Caco-2 (cell line): ENCODE results near the gene CEACAM19. TPM values are rescaled to one million over a fixed set of nuclear protein-coding genes. Genes with fewer than 3 reads are reported as not detected.

Experiments
- BruUV-seq: library from RNA; stranded (reverse); fragments of 400-500 nt; replicated peaks from 2 replicates; lab custom pipeline; 2021; lab: Mats Ljungman, UMichigan
- CTCF ChIA-PET: fragments of 300-600 bp; sonication (Branson Sonifier 250); formaldehyde crosslinking; loops from one replicate; lab custom pipeline; 2022; ENCODE audit warnings: antibody characterized with exemption; lab: Charles Lee
- POLR2A ChIA-PET: fragments of 300-600 bp; sonication (Branson Sonifier 250); formaldehyde crosslinking; loops from one replicate; lab custom pipeline; 2022; ENCODE audit warnings: antibody characterized with exemption; lab: Charles Lee
- DNase-seq, 2 experiments: peaks; one replicate each; pipeline versions ENCODE4 v3.0.0 to v3.0.0-alpha.2; 2020 to 2022
- H3K27me3 ChIP-seq: replicated peaks from 2 replicates; pipeline ENCODE4 v1.6.0; 2011; ENCODE audit warnings: low read length; ENCODE audit not compliant: control insufficient read depth, insufficient read depth
- H3K36me3 ChIP-seq: 2 replicates; pipeline ENCODE4 v1.5.1; 2011; ENCODE audit warnings: low read length; ENCODE audit not compliant: control insufficient read depth, insufficient read depth
- H3K4me1 ChIP-seq: fragments of 250-450 bp; sonication (Bioruptor Pico); 2 replicates; pipeline ENCODE4 v1.5.1; 2020; ENCODE audit warnings: mild to moderate bottlenecking
- H3K4me3 ChIP-seq: 2 replicates; pipeline ENCODE4 v1.5.1; 2011; ENCODE audit warnings: low read depth, mild to moderate bottlenecking, control low read depth, low read length
- H3K9me3 ChIP-seq: fragments of 250-450 bp; sonication (Bioruptor Pico); 2 replicates; pipeline ENCODE4 v1.5.1; 2020; ENCODE audit warnings: mild to moderate bottlenecking, moderate library complexity
- H3K27ac Mint-ChIP-seq: one replicate; pipeline ENCODE4 v1.8.0; 2022; ENCODE audit warnings: mixed read lengths; ENCODE audit not compliant: unreplicated experiment
- H3K27me3 Mint-ChIP-seq: one replicate; pipeline ENCODE4 v1.8.0; 2022; ENCODE audit warnings: mixed read lengths; ENCODE audit not compliant: insufficient read depth, unreplicated experiment
- H3K36me3 Mint-ChIP-seq: one replicate; pipeline ENCODE4 v1.8.0; 2022; ENCODE audit warnings: mild to moderate bottlenecking, mixed read lengths; ENCODE audit not compliant: insufficient read depth, unreplicated experiment
- H3K4me1 Mint-ChIP-seq: one replicate; pipeline ENCODE4 v1.8.0; 2022; ENCODE audit warnings: low read depth, mixed read lengths; ENCODE audit not compliant: unreplicated experiment
- H3K4me3 Mint-ChIP-seq: one replicate; pipeline ENCODE4 v1.8.0; 2022; ENCODE audit warnings: mild to moderate bottlenecking, moderate library complexity, mixed read lengths; ENCODE audit not compliant: unreplicated experiment
- H3K9me3 Mint-ChIP-seq: one replicate; pipeline ENCODE4 v1.8.0; 2022; ENCODE audit warnings: mixed read lengths; ENCODE audit not compliant: unreplicated experiment
- intact Hi-C: fragments of 100-400 bp; cut with micrococcal nuclease; formaldehyde crosslinking; loops from one replicate; pipeline ENCODE4 v1.10.0; 2022; ENCODE audit not compliant: unreplicated experiment
- total RNA-seq: library from RNA; stranded (reverse); gene quantifications from 2 replicates; pipeline ENCODE4 v1.2.3, GENCODE V29; 2022
- TF ChIP-seq, protein P1 (sequence below), 2 experiments: fragments of 200-600 bp in 1 of 2; IDR thresholded peaks; 1 replicate in 1 of 2; 2 replicates in 1 of 2; pipeline versions ENCODE4 v1.5.1 to v1.8.0; 2011 to 2022; ENCODE audit warnings: antibody characterized with exemption in 1 of 2, control low read depth in 1 of 2, inconsistent platforms in 1 of 2, low read depth in 1 of 2, low read length in 1 of 2, mild to moderate bottlenecking in 1 of 2, moderate library complexity in 1 of 2; ENCODE audit not compliant: insufficient read depth in 1 of 2, severe bottlenecking in 1 of 2, unreplicated experiment in 1 of 2

CEACAM19 gene
- total RNA-seq, 1 experiment from 2014 or later: 2.9 TPM

DNA sequence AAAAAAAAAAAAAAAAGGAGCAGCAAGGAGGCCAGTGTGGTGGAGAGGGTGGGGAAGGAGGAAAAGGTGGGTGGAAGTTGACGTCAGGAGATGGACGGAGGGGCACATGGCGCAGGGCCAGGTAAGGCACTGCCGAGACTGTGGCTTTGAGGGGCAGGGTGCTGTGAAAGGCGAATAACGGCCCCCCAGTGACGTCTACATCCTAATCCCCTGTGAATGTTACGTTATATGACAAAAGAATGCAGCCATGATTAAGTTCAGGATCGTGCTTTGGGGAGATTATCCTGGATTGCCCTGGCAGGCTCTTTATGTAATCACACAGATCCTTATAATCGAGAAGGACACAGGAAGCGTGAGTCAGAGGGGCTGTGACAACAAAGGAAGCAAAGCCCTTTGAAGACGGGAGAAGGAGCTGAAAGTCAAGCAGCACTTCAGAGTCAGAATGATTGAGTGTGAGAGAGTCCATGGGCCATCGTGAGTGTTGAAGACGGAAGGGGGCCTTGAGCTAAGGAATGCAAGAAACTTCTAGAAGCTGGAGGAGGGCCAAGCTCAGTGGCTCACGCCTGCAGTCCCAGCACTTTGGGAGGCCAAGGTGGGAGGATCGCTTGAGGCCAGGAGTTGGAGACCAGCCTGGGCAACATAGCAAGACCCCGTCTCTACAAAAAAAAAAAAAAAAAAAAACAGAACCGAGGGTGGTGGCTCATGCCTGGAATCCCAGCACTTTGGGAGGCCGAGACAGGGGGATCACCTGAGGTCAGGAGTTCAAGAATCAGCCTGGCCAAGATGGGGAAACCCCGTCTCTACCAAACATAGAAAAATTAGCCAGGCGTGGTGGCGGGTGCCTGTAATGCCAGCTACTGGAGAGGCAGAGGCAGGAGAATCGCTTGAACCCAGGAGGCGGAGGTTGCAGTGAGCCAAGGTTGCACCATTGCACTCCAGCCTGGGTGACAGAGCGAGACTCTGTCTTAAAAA, 13.9 kb downstream of the CEACAM19 start:
- H3K27me3 Mint-ChIP-seq: no peaks in the 10 kb centered on the region
- ChIA-PET POLR2A (no interaction called here), CTCF (no interaction called here)
- H3K4me1 Mint-ChIP-seq: peaks cover 25% of the 10 kb centered on the region
- TF ChIP-seq, protein P1, sequence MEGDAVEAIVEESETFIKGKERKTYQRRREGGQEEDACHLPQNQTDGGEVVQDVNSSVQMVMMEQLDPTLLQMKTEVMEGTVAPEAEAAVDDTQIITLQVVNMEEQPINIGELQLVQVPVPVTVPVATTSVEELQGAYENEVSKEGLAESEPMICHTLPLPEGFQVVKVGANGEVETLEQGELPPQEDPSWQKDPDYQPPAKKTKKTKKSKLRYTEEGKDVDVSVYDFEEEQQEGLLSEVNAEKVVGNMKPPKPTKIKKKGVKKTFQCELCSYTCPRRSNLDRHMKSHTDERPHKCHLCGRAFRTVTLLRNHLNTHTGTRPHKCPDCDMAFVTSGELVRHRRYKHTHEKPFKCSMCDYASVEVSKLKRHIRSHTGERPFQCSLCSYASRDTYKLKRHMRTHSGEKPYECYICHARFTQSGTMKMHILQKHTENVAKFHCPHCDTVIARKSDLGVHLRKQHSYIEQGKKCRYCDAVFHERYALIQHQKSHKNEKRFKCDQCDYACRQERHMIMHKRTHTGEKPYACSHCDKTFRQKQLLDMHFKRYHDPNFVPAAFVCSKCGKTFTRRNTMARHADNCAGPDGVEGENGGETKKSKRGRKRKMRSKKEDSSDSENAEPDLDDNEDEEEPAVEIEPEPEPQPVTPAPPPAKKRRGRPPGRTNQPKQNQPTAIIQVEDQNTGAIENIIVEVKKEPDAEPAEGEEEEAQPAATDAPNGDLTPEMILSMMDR (IDR thresholded peaks at IDR 0.05; ENCODE audit: insufficient read depth in 1 of 2, low read depth in 1 of 2, low read length in 1 of 2, severe bottlenecking in 1 of 2, unreplicated experiment in 1 of 2): no peak
- Histone ChIP-seq H3K9me3 (no peaks in the 10 kb centered on the region), H3K4me1 (peaks cover 13% of the 10 kb centered on the region), H3K27me3 (no peaks in the 10 kb centered on the region), H3K4me3 (no peak overlapping the region), H3K36me3 (no peaks in the 10 kb centered on the region; the same call in 1 of the 2 replicates)
- H3K9me3 Mint-ChIP-seq: no peaks in the 10 kb centered on the region
- no peak overlapping the region for H3K4me3 Mint-ChIP-seq
- no TSS peak for BruUV-seq
- H3K36me3 Mint-ChIP-seq: no peaks in the 10 kb centered on the region
- intact Hi-C loops: no loop called here
- no peak for DNase-seq
- H3K27ac Mint-ChIP-seq: peak overlapping the region; percentile 22

DNA sequence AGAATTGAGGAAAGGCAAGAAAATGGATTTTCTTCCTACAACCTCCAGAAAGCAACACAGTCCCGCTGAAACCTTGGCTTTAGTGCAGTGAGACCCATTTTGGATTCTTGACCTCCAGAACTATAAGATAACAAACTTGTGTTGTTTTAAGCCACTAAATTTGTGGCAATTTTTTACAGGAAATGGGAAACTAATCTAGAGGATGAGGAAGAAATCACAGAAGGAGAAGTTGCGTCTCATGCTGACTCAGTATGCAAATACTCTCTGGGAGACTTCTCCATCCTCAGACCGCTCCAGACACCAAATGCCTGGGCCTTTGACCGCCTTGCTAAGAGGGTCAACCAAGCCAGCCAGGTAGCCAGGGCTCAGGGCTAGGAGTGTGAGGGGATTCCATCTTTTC, 14.6 kb downstream of the CEACAM19 start:
- H3K27ac Mint-ChIP-seq: no peak overlapping the region
- H3K4me3 Mint-ChIP-seq: no peak overlapping the region
- H3K9me3 ChIP-seq: no peaks in the 10 kb centered on the region
- ChIA-PET POLR2A (no interaction called here), CTCF (interaction anchor here (0.6 kb wide), 1 partner anchor 303 kb away, joined by 5 read pairs; no protein-coding TSS in a partner anchor)
- intact Hi-C loops: no loop called here
- no TSS peak for BruUV-seq
- no peak for DNase-seq
- H3K36me3 ChIP-seq: no peaks in the 10 kb centered on the region; the same call in 1 of the 2 replicates
- H3K27me3 ChIP-seq: no peaks in the 10 kb centered on the region
- peaks cover 13% of the 10 kb centered on the region for H3K4me1 ChIP-seq
- peaks cover 25% of the 10 kb centered on the region for H3K4me1 Mint-ChIP-seq
- H3K4me3 ChIP-seq: no peak overlapping the region
- H3K27me3 Mint-ChIP-seq: no peaks in the 10 kb centered on the region
- H3K36me3 Mint-ChIP-seq: no peaks in the 10 kb centered on the region
- H3K9me3 Mint-ChIP-seq: no peaks in the 10 kb centered on the region
- TF ChIP-seq, protein P1 (IDR thresholded peaks at IDR 0.05; ENCODE audit: insufficient read depth in 1 of 2, low read depth in 1 of 2, low read length in 1 of 2, severe bottlenecking in 1 of 2, unreplicated experiment in 1 of 2): no peak

DNA sequence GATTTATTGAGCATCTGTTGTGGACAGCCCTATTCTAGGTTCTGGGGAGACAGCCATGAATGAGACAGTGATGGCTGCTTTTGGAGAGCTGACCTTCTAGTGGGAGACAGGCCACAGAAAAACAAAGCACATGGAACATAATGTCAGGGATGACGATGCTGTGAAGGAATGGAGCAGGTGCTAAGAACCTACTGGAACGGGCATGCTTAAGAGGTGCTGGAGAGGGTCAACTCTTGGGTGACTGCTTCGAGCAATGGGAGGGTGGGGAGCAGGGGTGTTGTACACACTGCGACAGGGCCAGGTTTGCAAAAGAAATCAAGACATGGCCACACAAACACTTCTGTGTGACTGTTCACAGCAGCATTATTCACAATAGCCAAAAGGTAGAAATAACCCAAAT, 15.6 kb downstream of the CEACAM19 start:
- Histone ChIP-seq H3K27me3 (no peaks in the 10 kb centered on the region), H3K9me3 (no peaks in the 10 kb centered on the region), H3K4me3 (no peak overlapping the region), H3K4me1 (peaks cover 17% of the 10 kb centered on the region), H3K36me3 (no peaks in the 10 kb centered on the region; the same call in 1 of the 2 replicates)
- CTCF ChIA-PET: no interaction called here
- POLR2A ChIA-PET: no interaction called here
- intact Hi-C loops: no loop called here
- Mint-ChIP-seq H3K9me3 (no peaks in the 10 kb centered on the region), H3K36me3 (no peaks in the 10 kb centered on the region), H3K27ac (no peak overlapping the region), H3K4me1 (peaks cover 25% of the 10 kb centered on the region), H3K27me3 (no peaks in the 10 kb centered on the region), H3K4me3 (no peak overlapping the region)
- DNase-seq: no peak
- BruUV-seq: no TSS peak
- TF ChIP-seq, protein P1 (IDR thresholded peaks at IDR 0.05; ENCODE audit: insufficient read depth in 1 of 2, low read depth in 1 of 2, low read length in 1 of 2, severe bottlenecking in 1 of 2, unreplicated experiment in 1 of 2): no peak
